K562 (cell line): ENCODE measurements around the gene CLDN20. TPM values are rescaled to one million over a fixed set of nuclear protein-coding genes. Genes with fewer than 3 reads are reported as not detected.

Source experiments
- ATAC-seq: fragments of 200-7000 bp; cut with Tn5 transposase; 3 replicates; pipeline ENCODE4 v1.9.1; 2020; ENCODE audit warnings: moderate library complexity
- BruUV-seq: library from RNA; stranded (reverse); fragments of 400-500 nt; replicated peaks from 2 replicates; lab custom pipeline; 2021; lab: Mats Ljungman, UMichigan
- CTCF ChIA-PET: fragments of 300-600 bp; formaldehyde crosslinking; extraction: SDS; loops from one replicate; lab custom pipeline; 2021; ENCODE audit warnings: low intra/inter-chr PET ratio; lab: Yijun Ruan, JAX
- POLR2A ChIA-PET: fragments of 300-600, 350-650 bp; sonication (Branson Sonifier 250); formaldehyde crosslinking; extraction: SDS; loops from one replicate; lab custom pipeline; 2021; ENCODE audit warnings: antibody characterized with exemption, inconsistent platforms; lab: Yijun Ruan, JAX
- DNase-seq, 4 experiments: peaks; one replicate each; pipeline versions ENCODE4 v3.0.0 to v3.0.0-alpha.2; 2011 to 2018; ENCODE audit warnings: low spot score in 3 of 4, mixed read lengths in 3 of 4; ENCODE audit errors: extremely low read depth in 1 of 4
- FAIRE-seq: peaks from 2 replicates; lab custom pipeline; 2011; peaks lifted over from hg19 to GRCh38; lab: Jason Lieb, UNC
- H2AFZ ChIP-seq: 2 replicates; pipeline ENCODE4 v1.6.0; 2011; ENCODE audit warnings: low read depth, low read length, control low read depth, inconsistent platforms
- H3K27ac ChIP-seq: fragments of 200-600 bp; 3 replicates; pipeline ENCODE4 v1.8.0; 2011; ENCODE audit warnings: low read depth, mild to moderate bottlenecking, control low read depth, inconsistent platforms, low read length, moderate library complexity, mixed read lengths; ENCODE audit errors: extremely low read depth
- H3K27me3 ChIP-seq, 2 experiments: fragments of 300-600 bp in 1 of 2; 2 replicates in 1 of 2; 3 replicates in 1 of 2; pipeline versions ENCODE4 v1.6.0 to v1.8.0; 2011; ENCODE audit warnings: inconsistent platforms in 2 of 2, low read length in 2 of 2, mild to moderate bottlenecking in 1 of 2, mixed read lengths in 1 of 2, moderate library complexity in 1 of 2; ENCODE audit not compliant: control insufficient read depth in 2 of 2, insufficient read depth in 2 of 2
- H3K36me3 ChIP-seq: fragments of 300-600 bp; 3 replicates; pipeline ENCODE4 v1.8.0; 2011; ENCODE audit warnings: mild to moderate bottlenecking, low read length, inconsistent platforms; ENCODE audit not compliant: control insufficient read depth, insufficient read depth
- H3K4me1 ChIP-seq, 2 experiments: fragments of 200-600 bp in 1 of 2; replicated peaks in 1 of 2; 2 replicates in 1 of 2; 3 replicates in 1 of 2; pipeline versions ENCODE4 v1.5.1 to v1.8.0; 2011; ENCODE audit warnings: inconsistent platforms in 2 of 2, low read length in 2 of 2, mild to moderate bottlenecking in 1 of 2, mixed read lengths in 1 of 2, moderate library complexity in 1 of 2; ENCODE audit not compliant: control insufficient read depth in 2 of 2, insufficient read depth in 2 of 2
- H3K4me2 ChIP-seq: 2 replicates; pipeline ENCODE4 v1.6.1; 2011; ENCODE audit warnings: low read length, control low read depth, inconsistent platforms, mixed read lengths; ENCODE audit not compliant: insufficient read depth
- H3K4me3 ChIP-seq: fragments of 200-600 bp; sonication (generic), shearing (Covaris generic); 2 replicates; pipeline ENCODE4 v1.5.1; 2016; ENCODE audit warnings: control low read depth, inconsistent platforms
- H3K79me2 ChIP-seq: fragments of 200-600 bp; 3 replicates; pipeline ENCODE4 v1.8.0; 2011; ENCODE audit warnings: low read length, inconsistent platforms; ENCODE audit not compliant: control insufficient read depth, insufficient read depth
- H3K9ac ChIP-seq, 2 experiments: 2 replicates each; pipeline versions ENCODE4 v1.6.0 to v1.6.1; 2011; ENCODE audit warnings: low read depth in 2 of 2, low read length in 2 of 2, control low read depth in 1 of 2, inconsistent platforms in 1 of 2, mild to moderate bottlenecking in 1 of 2, mixed read lengths in 1 of 2; ENCODE audit not compliant: insufficient read depth in 1 of 2
- H3K9me1 ChIP-seq: one replicate; pipeline ENCODE4 v1.6.0; 2011; ENCODE audit warnings: inconsistent platforms, mild to moderate bottlenecking, low read length, moderate library complexity; ENCODE audit not compliant: control insufficient read depth, insufficient read depth
- H3K9me3 ChIP-seq: replicated peaks from 2 replicates; pipeline ENCODE4 v1.5.1; 2011; ENCODE audit warnings: low read depth, low read length, inconsistent platforms; ENCODE audit not compliant: control insufficient read depth, insufficient read depth
- H4K20me1 ChIP-seq: replicated peaks from 2 replicates; pipeline ENCODE4 v1.6.1; 2011; ENCODE audit warnings: low read length, inconsistent platforms, mixed read lengths; ENCODE audit not compliant: control insufficient read depth, insufficient read depth
- ADNP ChIP-seq: fragments of 200-800 bp; sonication (Bioruptor generic); IDR thresholded peaks from 2 replicates; pipeline ENCODE4 v1.6.1; 2016; ENCODE audit warnings: missing genetic modification characterization, missing compliant biosample characterization
- ARID4B ChIP-seq: sonication (generic); formaldehyde crosslinking; IDR thresholded peaks from 2 replicates; pipeline ENCODE4 v1.8.0; 2022; ENCODE audit warnings: mild to moderate bottlenecking, missing genetic modification reagents
- CBFA2T2 ChIP-seq: fragments of 450-650 bp; conservative IDR thresholded peaks from 2 replicates; pipeline ENCODE4 v1.6.1; 2017; ENCODE audit warnings: mild to moderate bottlenecking
- POLR2H ChIP-seq: IDR thresholded peaks from 2 replicates; pipeline ENCODE4 v1.6.1; 2016; ENCODE audit warnings: missing genetic modification characterization, low read depth, mild to moderate bottlenecking, control low read depth, missing compliant biosample characterization, moderate library complexity
- SNIP1 ChIP-seq: fragments of 450-650 bp; IDR thresholded peaks from 2 replicates; pipeline ENCODE4 v1.7.1; 2017; ENCODE audit warnings: low read depth, mild to moderate bottlenecking
- TARDBP ChIP-seq: fragments of 450-650 bp; IDR thresholded peaks from 2 replicates; pipeline ENCODE4 v1.6.1; 2016
- ZNF184 ChIP-seq: sonication (generic); formaldehyde crosslinking; IDR thresholded peaks from 2 replicates; pipeline ENCODE4 v1.5.0; 2020; ENCODE audit warnings: missing genetic modification reagents
- WGBS: fragments of 100-300 bp; shearing (Covaris generic); methylation state at CpG from one replicate; pipeline ENCODE4 v1.1.6; 2016; ENCODE audit warnings: low coverage, mixed read lengths; ENCODE audit not compliant: insufficient coverage; ENCODE audit errors: missing lambda C conversion rate; 5-methylcytosine and 5-hydroxymethylcytosine counted together
- in situ Hi-C: fragments of 300-500 bp; cut with MboI; formaldehyde crosslinking; loops from 4 replicates; pipeline ENCODE4 v1.15.0; 2018; ENCODE audit warnings: inconsistent platforms, mixed read lengths
- intact Hi-C: fragments of 100-400 bp; cut with micrococcal nuclease; formaldehyde crosslinking; loops from 2 replicates; pipeline ENCODE4 v1.14.2; 2022
- polyA plus RNA-seq, 8 experiments: library from polyadenylated mRNA; depleted of rRNA in 4 of 8; stranded (reverse) in 5 of 8; unstranded in 3 of 8; fragments of >200 nt; fragmentation: Nextera tagmentation in 2 of 8; fragmentation: Illumina TruSeq in 1 of 8; extraction: Ambion mirVana in 2 of 8; extraction: Trizol in 1 of 8; gene quantifications; 2 replicates each; pipeline versions ENCODE4 v1.2.1 to v1.2.3, GENCODE V29; 2011 to 2014; ENCODE audit warnings: inconsistent platforms in 1 of 8, missing spikeins in 1 of 8
- total RNA-seq, 7 experiments: library from RNA; depleted of rRNA in 6 of 7; stranded (reverse); fragments of >200 nt in 6 of 7; fragmentation: Illumina TruSeq in 2 of 7; extraction: Trizol in 2 of 7; gene quantifications; 2 replicates each; pipeline versions ENCODE4 v1.2.1 to v1.2.3, GENCODE V29; 2011 to 2021; ENCODE audit warnings: low replicate concordance in 1 of 7
- TF ChIP-seq, protein P1 (sequence below): sonication (generic); formaldehyde crosslinking; IDR thresholded peaks from 2 replicates; pipeline ENCODE4 v1.8.1; 2022; ENCODE audit warnings: missing genetic modification reagents

CLDN20 gene
- total and polyA plus RNA-seq, 9 of the 15 experiments (the other 6 are each of a cell fraction or from before 2014, with no cell fraction given): not detected

DNA sequence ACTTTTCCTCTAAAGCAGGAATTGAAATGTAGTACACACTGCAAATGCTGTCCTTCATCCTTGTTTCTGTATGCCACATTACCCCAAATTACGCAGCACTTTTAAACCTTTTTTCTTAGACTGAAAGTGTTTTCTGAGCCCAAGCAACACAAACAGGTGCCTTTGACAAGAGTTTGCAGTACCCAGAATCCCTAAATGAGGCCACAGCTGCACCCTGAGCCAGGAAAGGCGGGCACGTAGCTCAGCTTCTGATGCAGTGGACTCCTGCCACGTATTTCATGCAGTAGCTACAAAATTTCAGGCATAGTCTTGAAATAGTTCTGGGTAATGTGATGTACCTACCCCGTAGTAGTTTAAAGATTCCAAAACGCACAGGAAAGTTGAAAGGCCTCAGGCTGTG, 31.0 kb upstream of the CLDN20 start (continued):
- TF ChIP-seq, protein P1, sequence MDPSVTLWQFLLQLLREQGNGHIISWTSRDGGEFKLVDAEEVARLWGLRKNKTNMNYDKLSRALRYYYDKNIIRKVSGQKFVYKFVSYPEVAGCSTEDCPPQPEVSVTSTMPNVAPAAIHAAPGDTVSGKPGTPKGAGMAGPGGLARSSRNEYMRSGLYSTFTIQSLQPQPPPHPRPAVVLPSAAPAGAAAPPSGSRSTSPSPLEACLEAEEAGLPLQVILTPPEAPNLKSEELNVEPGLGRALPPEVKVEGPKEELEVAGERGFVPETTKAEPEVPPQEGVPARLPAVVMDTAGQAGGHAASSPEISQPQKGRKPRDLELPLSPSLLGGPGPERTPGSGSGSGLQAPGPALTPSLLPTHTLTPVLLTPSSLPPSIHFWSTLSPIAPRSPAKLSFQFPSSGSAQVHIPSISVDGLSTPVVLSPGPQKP (CRISPR knock-in tag): no peak
- no peak for TF ChIP-seq SNIP1
- TF ChIP-seq ZNF184 (CRISPR knock-in tag): no peak
- TF ChIP-seq CBFA2T2: no peak
- TF ChIP-seq ADNP: no peak
- TF ChIP-seq ARID4B (CRISPR knock-in tag): no peak

- FAIRE-seq (no peak), ATAC-seq (no peak), DNase-seq (no peak)
- 0% methylated on average over 4 of the region's 4 CpGs for WGBS
- TF ChIP-seq POLR2H (tag) (no peak), TARDBP (no peak)
- no peak overlapping the region for H3K9ac ChIP-seq
- H3K36me3 ChIP-seq: no peaks in the 10 kb centered on the region
- in situ Hi-C loops: no loop called here
- H3K4me2 ChIP-seq: no peak overlapping the region
- ChIA-PET CTCF (no interaction called here), POLR2A (interaction anchor here (0.6 to 0.9 kb wide), 2 partner anchors 13 to 18 kb away, joined by 4 to 5 read pairs; no protein-coding TSS in a partner anchor)
- intact Hi-C loops: no loop called here
- no peaks in the 10 kb centered on the region for H4K20me1 ChIP-seq
- no peaks in the 10 kb centered on the region for H3K9me1 ChIP-seq
- BruUV-seq: no TSS peak
- H3K27me3 ChIP-seq: peaks cover 21 to 39% of the 10 kb centered on the region in 2 experiments; a peak in 4 of 5 replicates
- H3K4me3 ChIP-seq: no peak overlapping the region
- no peaks in the 10 kb centered on the region for H3K9me3 ChIP-seq
- no peaks in the 10 kb centered on the region for H3K79me2 ChIP-seq
- H2AFZ ChIP-seq: no peak overlapping the region
- H3K4me1 ChIP-seq: no peaks in the 10 kb centered on the region
- no peak overlapping the region for H3K27ac ChIP-seq
These were observed 29.6 kb upstream of the CLDN20 start for GRCh38 chr6:155234167-155234566.
